Transverse colon (tissue), 4 donors: ENCODE results near the gene MSL1. TPM values are rescaled to one million over a fixed set of nuclear protein-coding genes. Genes with fewer than 3 reads are reported as not detected.

Source experiments
- DNase-seq: peaks from one replicate; pipeline ENCODE4 v3.0.0-alpha.2; 2019
- H3K27ac ChIP-seq, 4 donors: fragments of 200-600 bp; sonication (generic); 2 replicates each; pipeline ENCODE4 v1.5.1; 2016 to 2018; ENCODE audit warnings: inconsistent platforms in 4 of 4
- H3K27me3 ChIP-seq: fragments of 200-600 bp; sonication (generic); 2 replicates; pipeline ENCODE4 v1.5.1; 2017; ENCODE audit warnings: inconsistent platforms
- H3K36me3 ChIP-seq, 4 donors: fragments of 200-600 bp; sonication (generic); 2 replicates each; pipeline ENCODE4 v1.5.1; 2017 to 2019; ENCODE audit warnings: inconsistent platforms in 4 of 4
- H3K4me1 ChIP-seq, 4 donors: fragments of 200-600 bp; sonication (generic); 2 replicates each; pipeline ENCODE4 v1.5.1; 2017 to 2020; ENCODE audit warnings: inconsistent platforms in 4 of 4
- H3K4me3 ChIP-seq, 4 donors: fragments of 200-600 bp; sonication (generic); 1 replicate in 1 of 4; 2 replicates in 3 of 4; pipeline versions ENCODE4 v1.5.1 to v1.6.1; 2017 to 2019; ENCODE audit warnings: inconsistent platforms in 4 of 4
- H3K9me3 ChIP-seq, 2 donors: fragments of 200-600 bp; sonication (generic); 2 replicates each; pipeline ENCODE4 v1.5.1; 2017 to 2019; ENCODE audit warnings: inconsistent platforms in 2 of 2
- CTCF ChIP-seq, 5 experiments: fragments of 200-600 bp in 3 of 5; fragments of 450-650 bp in 2 of 5; sonication (generic) in 3 of 5; IDR thresholded peaks; 1 replicate in 2 of 5; 2 replicates in 3 of 5; pipeline ENCODE4 v1.5.1; 2016 to 2017; ENCODE audit warnings: antibody characterized with exemption in 5 of 5, inconsistent platforms in 3 of 5, mild to moderate bottlenecking in 2 of 5, moderate library complexity in 1 of 5
- EP300 ChIP-seq: sonication (generic); formaldehyde crosslinking; IDR thresholded peaks from one replicate; pipeline ENCODE4 v1.6.1; 2017; ENCODE audit warnings: antibody characterized with exemption, low read depth
- POLR2A ChIP-seq: fragments of 450-650 bp; IDR thresholded peaks from one replicate; pipeline ENCODE4 v1.6.1; 2016; ENCODE audit warnings: antibody characterized with exemption, mild to moderate bottlenecking, moderate library complexity
- POLR2AphosphoS5 ChIP-seq, 3 donors: sonication (generic); formaldehyde crosslinking; IDR thresholded peaks; one replicate each; pipeline ENCODE4 v1.6.1; 2016; ENCODE audit warnings: antibody characterized with exemption in 3 of 3
- WGBS, 2 donors: methylation state at CpG; one replicate each; pipeline ENCODE4 v1.1.5; 2018; ENCODE audit warnings: low coverage in 1 of 2; 5-methylcytosine and 5-hydroxymethylcytosine counted together
- in situ Hi-C, 4 donors: fragments of 200-750 bp; cut with MboI; loops; one replicate each; pipeline versions ENCODE4 v1.15.0 to v1.15.1; 2017; ENCODE audit warnings: low sequenced_read_pairs in 3 of 4, low pct_ligation_motif_present in 1 of 4, low pct_unique_long_range_greater_than_20kb in 1 of 4
- intact Hi-C: fragments of 100-400 bp; cut with DNase I; formaldehyde crosslinking; loops from one replicate; pipeline ENCODE4 v1.15.1; 2023; ENCODE audit warnings: low total_unique reads
- total RNA-seq, 4 donors: library from RNA; depleted of rRNA; stranded (reverse); fragments of >200 nt; gene quantifications; one replicate each; pipeline ENCODE4 v1.1.0, GENCODE V29; 2016

The MSL1 gene
- total RNA-seq, 4 donors from 2014 or later = 73.9 to 258 (median 90.6) TPM

DNA sequence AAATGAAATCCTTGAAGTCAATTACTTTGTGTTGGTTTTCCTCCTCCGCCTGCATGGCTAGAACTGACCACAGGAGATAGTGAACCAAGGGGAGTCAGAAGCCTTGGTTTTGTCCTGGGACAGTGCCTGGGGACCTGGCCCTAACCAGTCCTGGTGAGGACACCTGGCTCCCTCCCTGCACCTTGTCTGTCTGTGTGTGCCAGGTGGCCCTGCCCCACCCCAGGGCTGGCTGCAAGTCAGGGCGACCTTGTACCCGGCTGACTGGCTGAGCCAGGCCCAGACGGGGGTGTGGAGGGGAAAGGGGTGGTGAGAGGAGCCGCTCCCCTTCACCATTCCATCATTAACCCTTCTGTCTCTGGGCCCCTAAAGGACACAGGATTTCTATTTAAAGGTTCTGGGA lies 58.9 kb downstream of the MSL1 start:
- DNase-seq = peak; percentile 93
- H3K9me3 ChIP-seq = no peaks in the 10 kb centered on the region
- no peaks in the 10 kb centered on the region for H3K27me3 ChIP-seq
- WGBS, 2 donors = 28% methylated on average over 5 of the region's 5 CpGs; no CpG with 5 or more reads in 1 of the 2 donors
- H3K4me3 ChIP-seq = peak overlapping the region in 2 of 4 donors; percentile 10 to 79
- peaks cover 9 to 59% (median 38%) of the 10 kb centered on the region in 4 donors for H3K4me1 ChIP-seq
- TF ChIP-seq POLR2AphosphoS5 (IDR thresholded peaks at IDR 0.05) (peak; percentile 90 to 97 (median 96)), EP300 (no peak), POLR2A (peak; percentile 94)
- no peaks in the 10 kb centered on the region for H3K36me3 ChIP-seq
- in situ Hi-C loops = loop anchor here in 1 of 4 donors (25.0 kb wide), 1 partner anchor 107 kb away; the partner anchor contains the start of gene CDC6
- intact Hi-C loops = no loop called here
- peak overlapping the region; percentile 89 to 92 (median 91) for H3K27ac ChIP-seq

GRCh38 chr17:40181205-40181604 lies 59.4 kb downstream of the MSL1 start:
- H3K9me3 ChIP-seq = no peaks in the 10 kb centered on the region
- peak overlapping the region; percentile 89 to 92 (median 91) for H3K27ac ChIP-seq
- no peak for TF ChIP-seq EP300
- TF ChIP-seq POLR2AphosphoS5 (IDR thresholded peaks at IDR 0.05) = no peak
- no peak for TF ChIP-seq CTCF (IDR thresholded peaks at IDR 0.05)
- no peak for TF ChIP-seq POLR2A
- in situ Hi-C loops = loop anchor here in 1 of 4 donors (25.0 kb wide), 1 partner anchor 106 kb away; the partner anchor contains the start of gene CDC6
- no peak for DNase-seq
- H3K36me3 ChIP-seq = no peaks in the 10 kb centered on the region
- 71% methylated on average over 8 of the region's 8 CpGs; no CpG with 5 or more reads in 1 of the 2 donors for WGBS, 2 donors
- intact Hi-C loops = no loop called here
- H3K4me3 ChIP-seq = peak overlapping the region in 1 of 4 donors; percentile 5
- H3K4me1 ChIP-seq = peaks cover 9 to 54% (median 35%) of the 10 kb centered on the region in 4 donors
- H3K27me3 ChIP-seq = no peaks in the 10 kb centered on the region

- WGBS, 2 donors = 85% methylated on average over 6 of the region's 6 CpGs; no CpG with 5 or more reads in 1 of the 2 donors
- no peaks in the 10 kb centered on the region for H3K9me3 ChIP-seq
These were observed 60.8 kb downstream of the MSL1 start for GRCh38 chr17:40182606-40183005.

More at GRCh38 chr17:40182606-40183005, 60.8 kb downstream of the MSL1 start:
- in situ Hi-C loops (loop anchor here in 1 of 4 donors (25.0 kb wide), 1 partner anchor 105 kb away; the partner anchor contains the start of gene CDC6), intact Hi-C loops (no loop called here)
- Histone ChIP-seq H3K27ac (peak overlapping the region in 2 of 4 donors; percentile 89 to 92), H3K4me3 (no peak overlapping the region), H3K4me1 (peaks cover 4 to 45% (median 27%) of the 10 kb centered on the region in 4 donors), H3K27me3 (no peaks in the 10 kb centered on the region), H3K36me3 (no peaks in the 10 kb centered on the region)
- TF ChIP-seq CTCF (IDR thresholded peaks at IDR 0.05) (no peak), POLR2A (no peak), POLR2AphosphoS5 (IDR thresholded peaks at IDR 0.05) (no peak), EP300 (no peak)
- no peak for DNase-seq

Other genes with a start within 250 kb of the MSL1 start
- 100 to 1,000 TPM; 109 to 142 (median 116) TPM for gene GSDMB, start 203.3 kb upstream of the MSL1 start, total RNA-seq
- gene ORMDL3, start 194.4 kb upstream of the MSL1 start, total RNA-seq = 10 to 100 TPM; 47.4 to 78.9 (median 56.7) TPM
- gene LRRC3C, start 194.2 kb upstream of the MSL1 start, total RNA-seq = not detected
- gene GSDMA, start 159.0 kb upstream of the MSL1 start, total RNA-seq = 1 to 10 TPM in 1 of 4 donors, not detected in 3; 3.7 TPM
- gene PSMD3, start 141.2 kb upstream of the MSL1 start, total RNA-seq = 100 to 1,000 TPM in 3 of 4 donors, 10 to 100 TPM in 1; 80.7 to 117 (median 112) TPM
- 10 to 100 TPM in 1 of 4 donors, 1 to 10 TPM in 1, not detected in 2; 2.6 to 38.9 TPM for gene CSF3, start 106.5 kb upstream of the MSL1 start, total RNA-seq
- 100 to 1,000 TPM in 2 of 4 donors, 10 to 100 TPM in 2; 64.3 to 294 (median 112) TPM for gene MED24, start 67.6 kb upstream of the MSL1 start, total RNA-seq
- gene THRA, start 59.0 kb upstream of the MSL1 start, total RNA-seq = 10 to 100 TPM; 32.6 to 82.6 (median 58.6) TPM
- gene NR1D1, start 21.4 kb upstream of the MSL1 start, total RNA-seq = 10 to 100 TPM in 1 of 4 donors, 1 to 10 TPM in 3; 4.8 to 18.0 (median 7.3) TPM
- gene CASC3, start 18.6 kb downstream of the MSL1 start, total RNA-seq = 10 to 100 TPM; 41.8 to 65.1 (median 51.0) TPM
- gene RAPGEFL1, start 55.5 kb downstream of the MSL1 start, total RNA-seq = 100 to 1,000 TPM; 220 to 411 (median 308) TPM
- 10 to 100 TPM; 20.5 to 29.5 (median 25.3) TPM for gene WIPF2, start 97.3 kb downstream of the MSL1 start, total RNA-seq
- 1 to 10 TPM in 3 of 4 donors, not detected in 1; 1.6 to 3.2 (median 2.4) TPM for gene CDC6, start 165.9 kb downstream of the MSL1 start, total RNA-seq
- gene RARA, start 187.2 kb downstream of the MSL1 start, total RNA-seq = 100 to 1,000 TPM in 1 of 4 donors, 10 to 100 TPM in 3; 23.5 to 110 (median 49.1) TPM
- not detected for gene GJD3, start 242.8 kb downstream of the MSL1 start, total RNA-seq